ENCODE results near the gene ESF1. TPM values are rescaled to one million over a fixed set of nuclear protein-coding genes. Genes with fewer than 3 reads are reported as not detected.
A peak's percentile ranks its signal among the peaks of the same experiment; 100 is the strongest.
"Not testable (repeated sequence)": the region's sequence is repeated elsewhere in the genome, so short reads cannot be mapped to it uniquely, and the experiment has no call there.

Gene ESF1
- total RNA-seq, 5 donors from 2014 or later (not counting 1 experiment from before 2014, with no cell fraction given): 9.4 to 14.2 (median 12.2) TPM

- Mint-ChIP-seq H3K9me3 (no peaks in the 10 kb centered on the region), H3K27me3 (no peaks in the 10 kb centered on the region), H3K4me1 (peaks cover 7 to 13% (median 8%) of the 10 kb centered on the region in 3 donors), H3K36me3 (peaks cover 51% of the 10 kb centered on the region), H3K27ac (no peak overlapping the region), H3K4me3 (no peak overlapping the region)
- Histone ChIP-seq H3K4me1 (ENCODE audit: control insufficient read depth in 1 of 2, extremely low read depth in 1 of 2, insufficient read depth in 2 of 2, low read length in 2 of 2) (no peaks in the 10 kb centered on the region), H3K4me3 (ENCODE audit: control insufficient read depth in 1 of 2, extremely low read depth in 1 of 2, low read length in 1 of 2) (no peak overlapping the region), H3K27ac (ENCODE audit: low read length) (no peak overlapping the region), H3K9me3 (no peaks in the 10 kb centered on the region), H3K36me3 (ENCODE audit: control insufficient read depth in 2 of 2, extremely low read depth in 1 of 2, insufficient read depth in 1 of 2, low read length in 1 of 2) (peaks cover 7 to 51% of the 10 kb centered on the region in 2 donors), H3K27me3 (replicated peaks in 1 of 2; ENCODE audit: control insufficient read depth in 2 of 2, extremely low read depth in 1 of 2, insufficient read depth in 2 of 2, low read length in 1 of 2) (no peaks in the 10 kb centered on the region)
- ChIA-PET POLR2A (interaction anchor here (0.6 to 0.7 kb wide), 5 partner anchors 12 to 556 kb away, joined by 3 to 7 read pairs (median 3); no protein-coding TSS in a partner anchor), CTCF (interaction anchor here (0.5 to 3.9 kb wide), 25 partner anchors 8 to 840 kb away, joined by 3 to 39 read pairs (median 4); partner anchors contain the start of genes ESF1 (in 2 of the 2) and NDUFAF5 (in 2 of the 2))
- ATAC-seq (replicated peaks in 1 of 4) (no peak), DNase-seq (peak in 1 of 35 experiments; percentile 21)
- WGBS (ENCODE audit: insufficient coverage): no CpG with 5 or more reads among the region's 4 CpGs
Measured at GRCh38 chr20:13771853-13772453, 12.8 kb downstream of the ESF1 start.

GRCh38 chr20:13770141-13770540 is 14.6 kb downstream of the ESF1 start:
- H3K4me1 Mint-ChIP-seq: peaks cover 0 to 5% (median 4%) of the 10 kb centered on the region in 3 donors
- ATAC-seq (replicated peaks in 1 of 4) (no peak), DNase-seq (no peak)
- Histone ChIP-seq H3K9me3 (peaks cover 7% of the 10 kb centered on the region), H3K36me3 (ENCODE audit: control insufficient read depth in 2 of 2, extremely low read depth in 1 of 2, insufficient read depth in 1 of 2, low read length in 1 of 2) (peaks cover 7 to 55% of the 10 kb centered on the region in 2 donors), H3K4me3 (ENCODE audit: control insufficient read depth in 1 of 2, extremely low read depth in 1 of 2, low read length in 1 of 2) (no peak overlapping the region), H3K27me3 (replicated peaks in 1 of 2; ENCODE audit: control insufficient read depth in 2 of 2, extremely low read depth in 1 of 2, insufficient read depth in 2 of 2, low read length in 1 of 2) (no peaks in the 10 kb centered on the region), H3K27ac (ENCODE audit: low read length) (no peak overlapping the region), H3K4me1 (ENCODE audit: control insufficient read depth in 1 of 2, extremely low read depth in 1 of 2, insufficient read depth in 2 of 2, low read length in 2 of 2) (no peaks in the 10 kb centered on the region)
- CTCF ChIA-PET: interaction anchor here (0.6 to 2.2 kb wide), 3 partner anchors 18 to 159 kb away, joined by 3 to 8 read pairs (median 6); no protein-coding TSS in a partner anchor
- no peak overlapping the region for H3K27ac Mint-ChIP-seq
- WGBS (ENCODE audit: insufficient coverage): 63% methylated on average over 1 of the region's 5 CpGs
- no peak overlapping the region for H3K4me3 Mint-ChIP-seq
- H3K9me3 Mint-ChIP-seq: peaks cover 0 to 8% (median 6%) of the 10 kb centered on the region in 3 donors
- POLR2A ChIA-PET: no interaction called here
- peaks cover 56% of the 10 kb centered on the region for H3K36me3 Mint-ChIP-seq
- H3K27me3 Mint-ChIP-seq: no peaks in the 10 kb centered on the region

- no peak overlapping the region for H3K27ac Mint-ChIP-seq
- peaks cover 0 to 8% (median 6%) of the 10 kb centered on the region in 3 donors for H3K9me3 Mint-ChIP-seq
- DNase-seq (no peak), ATAC-seq (replicated peaks in 1 of 4) (no peak)
- H3K4me1 ChIP-seq (ENCODE audit: control insufficient read depth in 1 of 2, extremely low read depth in 1 of 2, insufficient read depth in 2 of 2, low read length in 2 of 2): no peaks in the 10 kb centered on the region
- H3K27ac ChIP-seq (ENCODE audit: low read length): no peak overlapping the region
- WGBS (ENCODE audit: insufficient coverage): no CpG with 5 or more reads among the region's 1 CpG
- no peak overlapping the region for H3K4me3 ChIP-seq (ENCODE audit: control insufficient read depth in 1 of 2, extremely low read depth in 1 of 2, low read length in 1 of 2)
- H3K27me3 Mint-ChIP-seq: no peaks in the 10 kb centered on the region
- POLR2A ChIA-PET: interaction anchor here in 1 of 2 donors (0.6 kb wide), 1 partner anchor 19 kb away, joined by 3 read pairs; the partner anchor contains the start of genes ESF1 and NDUFAF5
- CTCF ChIA-PET: no interaction called here
- peaks cover 7 to 65% of the 10 kb centered on the region in 2 donors for H3K36me3 ChIP-seq (ENCODE audit: control insufficient read depth in 2 of 2, extremely low read depth in 1 of 2, insufficient read depth in 1 of 2, low read length in 1 of 2)
- peaks cover 7% of the 10 kb centered on the region for H3K9me3 ChIP-seq
- no peaks in the 10 kb centered on the region for H3K27me3 ChIP-seq (replicated peaks in 1 of 2; ENCODE audit: control insufficient read depth in 2 of 2, extremely low read depth in 1 of 2, insufficient read depth in 2 of 2, low read length in 1 of 2)
- peaks cover 45% of the 10 kb centered on the region for H3K36me3 Mint-ChIP-seq
- H3K4me3 Mint-ChIP-seq: no peak overlapping the region
- H3K4me1 Mint-ChIP-seq: peaks cover 0 to 5% (median 4%) of the 10 kb centered on the region in 3 donors
Measured at GRCh38 chr20:13765868-13766416, 18.8 kb downstream of the ESF1 start.

GRCh38 chr20:13765299-13765698 is 19.4 kb downstream of the ESF1 start:
- Mint-ChIP-seq H3K4me3 (no peak overlapping the region), H3K36me3 (peaks cover 43% of the 10 kb centered on the region), H3K4me1 (peaks cover 0 to 5% (median 4%) of the 10 kb centered on the region in 3 donors), H3K27ac (no peak overlapping the region), H3K27me3 (no peaks in the 10 kb centered on the region), H3K9me3 (peaks cover 0 to 8% (median 6%) of the 10 kb centered on the region in 3 donors)
- no peak overlapping the region for H3K4me3 ChIP-seq (ENCODE audit: control insufficient read depth in 1 of 2, extremely low read depth in 1 of 2, low read length in 1 of 2)
- CTCF ChIA-PET: interaction anchor here in 1 of 2 donors (0.5 kb wide), 1 partner anchor 8 kb away, joined by 3 read pairs; no protein-coding TSS in a partner anchor
- ATAC-seq (replicated peaks in 1 of 4): no peak
- DNase-seq: no peak
- no peaks in the 10 kb centered on the region for H3K27me3 ChIP-seq (replicated peaks in 1 of 2; ENCODE audit: control insufficient read depth in 2 of 2, extremely low read depth in 1 of 2, insufficient read depth in 2 of 2, low read length in 1 of 2)
- no peaks in the 10 kb centered on the region for H3K4me1 ChIP-seq (ENCODE audit: control insufficient read depth in 1 of 2, extremely low read depth in 1 of 2, insufficient read depth in 2 of 2, low read length in 2 of 2)
- no peak overlapping the region for H3K27ac ChIP-seq (ENCODE audit: low read length)
- POLR2A ChIA-PET: interaction anchor here (0.5 to 0.7 kb wide), 4 partner anchors 20 to 63 kb away, joined by 3 to 4 read pairs (median 3); partner anchors contain the start of genes ESF1 (in 1 of the 2) and NDUFAF5 (in 1 of the 2)
- H3K36me3 ChIP-seq (ENCODE audit: control insufficient read depth in 2 of 2, extremely low read depth in 1 of 2, insufficient read depth in 1 of 2, low read length in 1 of 2): peaks cover 7 to 60% of the 10 kb centered on the region in 2 donors
- peaks cover 7% of the 10 kb centered on the region for H3K9me3 ChIP-seq

- not testable (repeated sequence) for H3K9me3 Mint-ChIP-seq
Measured at GRCh38 chr20:13760451-13760946, 24.2 kb downstream of the ESF1 start.

GRCh38 chr20:13758884-13759283 is 25.8 kb downstream of the ESF1 start:
- peaks cover 32% of the 10 kb centered on the region for H3K36me3 Mint-ChIP-seq
- no peaks in the 10 kb centered on the region for H3K9me3 ChIP-seq
- H3K4me3 ChIP-seq (ENCODE audit: control insufficient read depth in 1 of 2, extremely low read depth in 1 of 2, low read length in 1 of 2): no peak overlapping the region
- WGBS (ENCODE audit: insufficient coverage): no CpG with 5 or more reads among the region's 1 CpG
- ATAC-seq (replicated peaks in 1 of 4): no peak
- H3K27me3 ChIP-seq (replicated peaks in 1 of 2; ENCODE audit: control insufficient read depth in 2 of 2, extremely low read depth in 1 of 2, insufficient read depth in 2 of 2, low read length in 1 of 2): no peaks in the 10 kb centered on the region
- no peaks in the 10 kb centered on the region for H3K27me3 Mint-ChIP-seq
- ChIA-PET CTCF (no interaction called here), POLR2A (no interaction called here)
- no peaks in the 10 kb centered on the region for H3K9me3 Mint-ChIP-seq
- H3K4me1 Mint-ChIP-seq: no peaks in the 10 kb centered on the region
- DNase-seq: no peak
- H3K36me3 ChIP-seq (ENCODE audit: control insufficient read depth in 2 of 2, extremely low read depth in 1 of 2, insufficient read depth in 1 of 2, low read length in 1 of 2): peaks cover 4 to 47% of the 10 kb centered on the region in 2 donors
- H3K27ac Mint-ChIP-seq: no peak overlapping the region
- no peak overlapping the region for H3K4me3 Mint-ChIP-seq
- H3K4me1 ChIP-seq (ENCODE audit: control insufficient read depth in 1 of 2, extremely low read depth in 1 of 2, insufficient read depth in 2 of 2, low read length in 2 of 2): no peaks in the 10 kb centered on the region
- no peak overlapping the region for H3K27ac ChIP-seq (ENCODE audit: low read length)

More at GRCh38 chr20:13760451-13760946, 24.2 kb downstream of the ESF1 start:
- WGBS (ENCODE audit: insufficient coverage): 94% methylated on average over 8 of the region's 33 CpGs
- H3K27ac Mint-ChIP-seq; CTCF ChIA-PET; H3K4me1 ChIP-seq (ENCODE audit: control insufficient read depth in 1 of 2, extremely low read depth in 1 of 2, insufficient read depth in 2 of 2, low read length in 2 of 2); H3K4me3 ChIP-seq (ENCODE audit: control insufficient read depth in 1 of 2, extremely low read depth in 1 of 2, low read length in 1 of 2); ATAC-seq (replicated peaks in 1 of 4); H3K9me3 ChIP-seq; H3K27me3 ChIP-seq (replicated peaks in 1 of 2; ENCODE audit: control insufficient read depth in 2 of 2, extremely low read depth in 1 of 2, insufficient read depth in 2 of 2, low read length in 1 of 2); H3K4me1 Mint-ChIP-seq; DNase-seq; POLR2A ChIA-PET; H3K27me3 Mint-ChIP-seq; H3K27ac ChIP-seq (ENCODE audit: low read length); H3K4me3 Mint-ChIP-seq: not testable (repeated sequence)
- peaks cover 4 to 50% of the 10 kb centered on the region in 2 donors for H3K36me3 ChIP-seq (ENCODE audit: control insufficient read depth in 2 of 2, extremely low read depth in 1 of 2, insufficient read depth in 1 of 2, low read length in 1 of 2)
- H3K36me3 Mint-ChIP-seq: peaks cover 42% of the 10 kb centered on the region

Data from T-cell (primary cell).